K562 (cell line): Measurements from ENCODE around the gene TEX51. TPM values are rescaled to one million over a fixed set of nuclear protein-coding genes. Genes with fewer than 3 reads are reported as not detected.

Experiments used
- ATAC-seq: fragments of 200-7000 bp; cut with Tn5 transposase; 3 replicates; pipeline ENCODE4 v1.9.1; 2020; ENCODE audit warnings: moderate library complexity
- BruUV-seq: library from RNA; stranded (reverse); fragments of 400-500 nt; replicated peaks from 2 replicates; lab custom pipeline; 2021; lab: Mats Ljungman, UMichigan
- CTCF ChIA-PET: fragments of 300-600 bp; formaldehyde crosslinking; extraction: SDS; loops from one replicate; lab custom pipeline; 2021; ENCODE audit warnings: low intra/inter-chr PET ratio; lab: Yijun Ruan, JAX
- POLR2A ChIA-PET: fragments of 300-600, 350-650 bp; sonication (Branson Sonifier 250); formaldehyde crosslinking; extraction: SDS; loops from one replicate; lab custom pipeline; 2021; ENCODE audit warnings: antibody characterized with exemption, inconsistent platforms; lab: Yijun Ruan, JAX
- DNase-seq, 4 experiments: peaks; one replicate each; pipeline versions ENCODE4 v3.0.0 to v3.0.0-alpha.2; 2011 to 2018; ENCODE audit warnings: low spot score in 3 of 4, mixed read lengths in 3 of 4; ENCODE audit errors: extremely low read depth in 1 of 4
- FAIRE-seq: peaks from 2 replicates; lab custom pipeline; 2011; peaks lifted over from hg19 to GRCh38; lab: Jason Lieb, UNC
- H2AFZ ChIP-seq: 2 replicates; pipeline ENCODE4 v1.6.0; 2011; ENCODE audit warnings: low read depth, low read length, control low read depth, inconsistent platforms
- H3K27ac ChIP-seq: fragments of 200-600 bp; 3 replicates; pipeline ENCODE4 v1.8.0; 2011; ENCODE audit warnings: low read depth, mild to moderate bottlenecking, control low read depth, inconsistent platforms, low read length, moderate library complexity, mixed read lengths; ENCODE audit errors: extremely low read depth
- H3K27me3 ChIP-seq, 2 experiments: fragments of 300-600 bp in 1 of 2; 2 replicates in 1 of 2; 3 replicates in 1 of 2; pipeline versions ENCODE4 v1.6.0 to v1.8.0; 2011; ENCODE audit warnings: inconsistent platforms in 2 of 2, low read length in 2 of 2, mild to moderate bottlenecking in 1 of 2, mixed read lengths in 1 of 2, moderate library complexity in 1 of 2; ENCODE audit not compliant: control insufficient read depth in 2 of 2, insufficient read depth in 2 of 2
- H3K36me3 ChIP-seq: fragments of 300-600 bp; 3 replicates; pipeline ENCODE4 v1.8.0; 2011; ENCODE audit warnings: mild to moderate bottlenecking, low read length, inconsistent platforms; ENCODE audit not compliant: control insufficient read depth, insufficient read depth
- H3K4me1 ChIP-seq, 2 experiments: fragments of 200-600 bp in 1 of 2; replicated peaks in 1 of 2; 2 replicates in 1 of 2; 3 replicates in 1 of 2; pipeline versions ENCODE4 v1.5.1 to v1.8.0; 2011; ENCODE audit warnings: inconsistent platforms in 2 of 2, low read length in 2 of 2, mild to moderate bottlenecking in 1 of 2, mixed read lengths in 1 of 2, moderate library complexity in 1 of 2; ENCODE audit not compliant: control insufficient read depth in 2 of 2, insufficient read depth in 2 of 2
- H3K4me2 ChIP-seq: 2 replicates; pipeline ENCODE4 v1.6.1; 2011; ENCODE audit warnings: low read length, control low read depth, inconsistent platforms, mixed read lengths; ENCODE audit not compliant: insufficient read depth
- H3K4me3 ChIP-seq: fragments of 200-600 bp; sonication (generic), shearing (Covaris generic); 2 replicates; pipeline ENCODE4 v1.5.1; 2016; ENCODE audit warnings: control low read depth, inconsistent platforms
- H3K79me2 ChIP-seq: fragments of 200-600 bp; 3 replicates; pipeline ENCODE4 v1.8.0; 2011; ENCODE audit warnings: low read length, inconsistent platforms; ENCODE audit not compliant: control insufficient read depth, insufficient read depth
- H3K9ac ChIP-seq, 2 experiments: 2 replicates each; pipeline versions ENCODE4 v1.6.0 to v1.6.1; 2011; ENCODE audit warnings: low read depth in 2 of 2, low read length in 2 of 2, control low read depth in 1 of 2, inconsistent platforms in 1 of 2, mild to moderate bottlenecking in 1 of 2, mixed read lengths in 1 of 2; ENCODE audit not compliant: insufficient read depth in 1 of 2
- H3K9me1 ChIP-seq: one replicate; pipeline ENCODE4 v1.6.0; 2011; ENCODE audit warnings: inconsistent platforms, mild to moderate bottlenecking, low read length, moderate library complexity; ENCODE audit not compliant: control insufficient read depth, insufficient read depth
- H3K9me3 ChIP-seq: replicated peaks from 2 replicates; pipeline ENCODE4 v1.5.1; 2011; ENCODE audit warnings: low read depth, low read length, inconsistent platforms; ENCODE audit not compliant: control insufficient read depth, insufficient read depth
- H4K20me1 ChIP-seq: replicated peaks from 2 replicates; pipeline ENCODE4 v1.6.1; 2011; ENCODE audit warnings: low read length, inconsistent platforms, mixed read lengths; ENCODE audit not compliant: control insufficient read depth, insufficient read depth
- CTBP1 ChIP-seq: fragments of 450-650 bp; IDR thresholded peaks from 2 replicates; pipeline ENCODE4 v1.6.1; 2016; ENCODE audit warnings: borderline replicate concordance
- ESRRA ChIP-seq: fragments of 450-650 bp; IDR thresholded peaks from 2 replicates; pipeline ENCODE4 v1.6.1; 2014; ENCODE audit warnings: low read depth, mild to moderate bottlenecking, moderate library complexity, borderline replicate concordance
- GTF2F1 ChIP-seq: IDR thresholded peaks from 2 replicates; pipeline ENCODE4 v1.6.1; 2011; ENCODE audit warnings: low read depth, low read length, improper control_type of control experiment
- HMGN3 ChIP-seq: IDR thresholded peaks from 2 replicates; pipeline ENCODE4 v1.6.1; 2011; ENCODE audit warnings: borderline replicate concordance, low read depth, mild to moderate bottlenecking, mixed read lengths, low read length; ENCODE audit not compliant: insufficient read length; ENCODE audit errors: extremely low read depth
- MAFF ChIP-seq: IDR thresholded peaks from 2 replicates; pipeline ENCODE4 v1.6.1; 2012; ENCODE audit warnings: low read length, improper control_type of control experiment
- MTF1 ChIP-seq: fragments of 250-450 bp; sonication (Bioruptor Pico); IDR thresholded peaks from 2 replicates; pipeline ENCODE4 v1.9.0; 2021; ENCODE audit warnings: moderate library complexity, mild to moderate bottlenecking, inconsistent platforms, borderline replicate concordance
- NCOA1 ChIP-seq: fragments of 450-650 bp; IDR thresholded peaks from 2 replicates; pipeline ENCODE4 v1.6.1; 2016; ENCODE audit warnings: low read depth
- NR2F6 ChIP-seq: fragments of 450-650 bp; formaldehyde crosslinking; IDR thresholded peaks from 2 replicates; pipeline ENCODE4 v1.4.0; 2020; ENCODE audit warnings: mild to moderate bottlenecking
- RFX5 ChIP-seq: IDR thresholded peaks from 2 replicates; pipeline ENCODE4 v1.6.1; 2011; ENCODE audit warnings: low read depth, mild to moderate bottlenecking, improper control_type of control experiment, low read length
- WGBS: fragments of 100-300 bp; shearing (Covaris generic); methylation state at CpG from one replicate; pipeline ENCODE4 v1.1.6; 2016; ENCODE audit warnings: low coverage, mixed read lengths; ENCODE audit not compliant: insufficient coverage; ENCODE audit errors: missing lambda C conversion rate; 5-methylcytosine and 5-hydroxymethylcytosine counted together
- in situ Hi-C: fragments of 300-500 bp; cut with MboI; formaldehyde crosslinking; loops from 4 replicates; pipeline ENCODE4 v1.15.0; 2018; ENCODE audit warnings: inconsistent platforms, mixed read lengths
- intact Hi-C: fragments of 100-400 bp; cut with micrococcal nuclease; formaldehyde crosslinking; loops from 2 replicates; pipeline ENCODE4 v1.14.2; 2022
- polyA plus RNA-seq, 8 experiments: library from polyadenylated mRNA; depleted of rRNA in 4 of 8; stranded (reverse) in 5 of 8; unstranded in 3 of 8; fragments of >200 nt; fragmentation: Nextera tagmentation in 2 of 8; fragmentation: Illumina TruSeq in 1 of 8; extraction: Ambion mirVana in 2 of 8; extraction: Trizol in 1 of 8; gene quantifications; 2 replicates each; pipeline versions ENCODE4 v1.2.1 to v1.2.3, GENCODE V29; 2011 to 2014; ENCODE audit warnings: inconsistent platforms in 1 of 8, missing spikeins in 1 of 8
- total RNA-seq, 7 experiments: library from RNA; depleted of rRNA in 6 of 7; stranded (reverse); fragments of >200 nt in 6 of 7; fragmentation: Illumina TruSeq in 2 of 7; extraction: Trizol in 2 of 7; gene quantifications; 2 replicates each; pipeline versions ENCODE4 v1.2.1 to v1.2.3, GENCODE V29; 2011 to 2021; ENCODE audit warnings: low replicate concordance in 1 of 7
- TF ChIP-seq, protein P1 (sequence below): fragments of 250-450 bp; sonication (Bioruptor Pico); IDR thresholded peaks from 2 replicates; pipeline ENCODE4 v1.4.0; 2020; ENCODE audit warnings: mild to moderate bottlenecking, moderate library complexity
- TF ChIP-seq, protein P2 (sequence below): fragments of 200-800 bp; sonication (Bioruptor generic); IDR thresholded peaks from 2 replicates; pipeline ENCODE4 v1.6.1; 2017; ENCODE audit warnings: missing genetic modification characterization, missing compliant biosample characterization
- TF ChIP-seq, protein P3 (sequence below): sonication (generic); formaldehyde crosslinking; IDR thresholded peaks from 2 replicates; pipeline ENCODE4 v1.8.1; 2023; ENCODE audit warnings: missing genetic modification reagents, mild to moderate bottlenecking, borderline replicate concordance
- TF ChIP-seq, protein P4 (sequence below): sonication (generic); formaldehyde crosslinking; IDR thresholded peaks from 2 replicates; pipeline ENCODE4 v1.8.1; 2023; ENCODE audit warnings: mild to moderate bottlenecking, missing genetic modification reagents

Gene TEX51
- total and polyA plus RNA-seq, 9 of the 15 experiments (the other 6 are each of a cell fraction or from before 2014, with no cell fraction given), result not detected

DNA sequence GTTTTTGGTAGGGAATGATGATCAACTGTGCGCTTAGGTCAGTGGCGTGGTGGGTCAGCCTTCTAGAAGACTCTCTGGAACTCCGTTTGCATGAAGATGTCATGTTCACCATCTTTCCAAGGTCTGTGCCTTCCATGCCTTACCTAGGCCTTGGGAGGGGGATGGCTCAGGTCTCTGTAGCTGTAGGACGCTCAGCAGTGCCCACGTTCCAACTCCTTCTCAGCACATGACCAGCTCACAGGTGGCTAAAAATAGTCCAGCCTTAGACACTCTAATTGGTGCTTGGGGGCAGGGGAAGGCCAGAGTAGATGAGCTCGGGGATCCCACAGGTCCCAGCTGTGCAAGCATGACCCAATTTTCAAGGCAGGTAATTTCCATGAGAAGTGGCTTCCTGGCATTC, 42.3 kb upstream of the TEX51 start:
- no peak for FAIRE-seq
- H3K27me3 ChIP-seq, result peaks cover 0 to 2% of the 10 kb centered on the region in 2 experiments; a peak in 1 of 5 replicates
- 0% methylated on average over 6 of the region's 6 CpGs for WGBS
- TF ChIP-seq NR2F6 (no peak), MAFF (no peak), MTF1 (CRISPR knock-in tag) (no peak), RFX5 (no peak), CTBP1 (no peak), HMGN3 (no peak), ESRRA (no peak), GTF2F1 (no peak), NCOA1 (no peak)
- TF ChIP-seq, protein P1, sequence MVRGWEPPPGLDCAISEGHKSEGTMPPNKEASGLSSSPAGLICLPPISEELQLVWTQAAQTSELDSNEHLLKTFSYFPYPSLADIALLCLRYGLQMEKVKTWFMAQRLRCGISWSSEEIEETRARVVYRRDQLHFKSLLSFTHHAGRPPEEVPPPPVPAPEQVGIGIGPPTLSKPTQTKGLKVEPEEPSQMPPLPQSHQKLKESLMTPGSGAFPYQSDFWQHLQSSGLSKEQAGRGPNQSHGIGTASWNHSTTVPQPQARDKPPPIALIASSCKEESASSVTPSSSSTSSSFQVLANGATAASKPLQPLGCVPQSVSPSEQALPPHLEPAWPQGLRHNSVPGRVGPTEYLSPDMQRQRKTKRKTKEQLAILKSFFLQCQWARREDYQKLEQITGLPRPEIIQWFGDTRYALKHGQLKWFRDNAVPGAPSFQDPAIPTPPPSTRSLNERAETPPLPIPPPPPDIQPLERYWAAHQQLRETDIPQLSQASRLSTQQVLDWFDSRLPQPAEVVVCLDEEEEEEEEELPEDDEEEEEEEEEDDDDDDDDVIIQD (CRISPR knock-in tag), result no peak
- TF ChIP-seq, protein P2, sequence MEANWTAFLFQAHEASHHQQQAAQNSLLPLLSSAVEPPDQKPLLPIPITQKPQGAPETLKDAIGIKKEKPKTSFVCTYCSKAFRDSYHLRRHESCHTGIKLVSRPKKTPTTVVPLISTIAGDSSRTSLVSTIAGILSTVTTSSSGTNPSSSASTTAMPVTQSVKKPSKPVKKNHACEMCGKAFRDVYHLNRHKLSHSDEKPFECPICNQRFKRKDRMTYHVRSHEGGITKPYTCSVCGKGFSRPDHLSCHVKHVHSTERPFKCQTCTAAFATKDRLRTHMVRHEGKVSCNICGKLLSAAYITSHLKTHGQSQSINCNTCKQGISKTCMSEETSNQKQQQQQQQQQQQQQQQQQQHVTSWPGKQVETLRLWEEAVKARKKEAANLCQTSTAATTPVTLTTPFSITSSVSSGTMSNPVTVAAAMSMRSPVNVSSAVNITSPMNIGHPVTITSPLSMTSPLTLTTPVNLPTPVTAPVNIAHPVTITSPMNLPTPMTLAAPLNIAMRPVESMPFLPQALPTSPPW (CRISPR knock-in tag), result no peak
- TF ChIP-seq, protein P3, sequence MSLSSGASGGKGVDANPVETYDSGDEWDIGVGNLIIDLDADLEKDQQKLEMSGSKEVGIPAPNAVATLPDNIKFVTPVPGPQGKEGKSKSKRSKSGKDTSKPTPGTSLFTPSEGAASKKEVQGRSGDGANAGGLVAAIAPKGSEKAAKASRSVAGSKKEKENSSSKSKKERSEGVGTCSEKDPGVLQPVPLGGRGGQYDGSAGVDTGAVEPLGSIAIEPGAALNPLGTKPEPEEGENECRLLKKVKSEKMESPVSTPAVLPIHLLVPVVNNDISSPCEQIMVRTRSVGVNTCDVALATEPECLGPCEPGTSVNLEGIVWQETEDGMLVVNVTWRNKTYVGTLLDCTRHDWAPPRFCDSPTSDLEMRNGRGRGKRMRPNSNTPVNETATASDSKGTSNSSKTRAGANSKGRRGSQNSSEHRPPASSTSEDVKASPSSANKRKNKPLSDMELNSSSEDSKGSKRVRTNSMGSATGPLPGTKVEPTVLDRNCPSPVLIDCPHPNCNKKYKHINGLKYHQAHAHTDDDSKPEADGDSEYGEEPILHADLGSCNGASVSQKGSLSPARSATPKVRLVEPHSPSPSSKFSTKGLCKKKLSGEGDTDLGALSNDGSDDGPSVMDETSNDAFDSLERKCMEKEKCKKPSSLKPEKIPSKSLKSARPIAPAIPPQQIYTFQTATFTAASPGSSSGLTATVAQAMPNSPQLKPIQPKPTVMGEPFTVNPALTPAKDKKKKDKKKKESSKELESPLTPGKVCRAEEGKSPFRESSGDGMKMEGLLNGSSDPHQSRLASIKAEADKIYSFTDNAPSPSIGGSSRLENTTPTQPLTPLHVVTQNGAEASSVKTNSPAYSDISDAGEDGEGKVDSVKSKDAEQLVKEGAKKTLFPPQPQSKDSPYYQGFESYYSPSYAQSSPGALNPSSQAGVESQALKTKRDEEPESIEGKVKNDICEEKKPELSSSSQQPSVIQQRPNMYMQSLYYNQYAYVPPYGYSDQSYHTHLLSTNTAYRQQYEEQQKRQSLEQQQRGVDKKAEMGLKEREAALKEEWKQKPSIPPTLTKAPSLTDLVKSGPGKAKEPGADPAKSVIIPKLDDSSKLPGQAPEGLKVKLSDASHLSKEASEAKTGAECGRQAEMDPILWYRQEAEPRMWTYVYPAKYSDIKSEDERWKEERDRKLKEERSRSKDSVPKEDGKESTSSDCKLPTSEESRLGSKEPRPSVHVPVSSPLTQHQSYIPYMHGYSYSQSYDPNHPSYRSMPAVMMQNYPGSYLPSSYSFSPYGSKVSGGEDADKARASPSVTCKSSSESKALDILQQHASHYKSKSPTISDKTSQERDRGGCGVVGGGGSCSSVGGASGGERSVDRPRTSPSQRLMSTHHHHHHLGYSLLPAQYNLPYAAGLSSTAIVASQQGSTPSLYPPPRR, result no peak
- TF ChIP-seq, protein P4, sequence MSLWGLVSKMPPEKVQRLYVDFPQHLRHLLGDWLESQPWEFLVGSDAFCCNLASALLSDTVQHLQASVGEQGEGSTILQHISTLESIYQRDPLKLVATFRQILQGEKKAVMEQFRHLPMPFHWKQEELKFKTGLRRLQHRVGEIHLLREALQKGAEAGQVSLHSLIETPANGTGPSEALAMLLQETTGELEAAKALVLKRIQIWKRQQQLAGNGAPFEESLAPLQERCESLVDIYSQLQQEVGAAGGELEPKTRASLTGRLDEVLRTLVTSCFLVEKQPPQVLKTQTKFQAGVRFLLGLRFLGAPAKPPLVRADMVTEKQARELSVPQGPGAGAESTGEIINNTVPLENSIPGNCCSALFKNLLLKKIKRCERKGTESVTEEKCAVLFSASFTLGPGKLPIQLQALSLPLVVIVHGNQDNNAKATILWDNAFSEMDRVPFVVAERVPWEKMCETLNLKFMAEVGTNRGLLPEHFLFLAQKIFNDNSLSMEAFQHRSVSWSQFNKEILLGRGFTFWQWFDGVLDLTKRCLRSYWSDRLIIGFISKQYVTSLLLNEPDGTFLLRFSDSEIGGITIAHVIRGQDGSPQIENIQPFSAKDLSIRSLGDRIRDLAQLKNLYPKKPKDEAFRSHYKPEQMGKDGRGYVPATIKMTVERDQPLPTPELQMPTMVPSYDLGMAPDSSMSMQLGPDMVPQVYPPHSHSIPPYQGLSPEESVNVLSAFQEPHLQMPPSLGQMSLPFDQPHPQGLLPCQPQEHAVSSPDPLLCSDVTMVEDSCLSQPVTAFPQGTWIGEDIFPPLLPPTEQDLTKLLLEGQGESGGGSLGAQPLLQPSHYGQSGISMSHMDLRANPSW (CRISPR knock-in tag), result no peak

More for the DNA sequence above, 42.3 kb upstream of the TEX51 start:
- no peak overlapping the region for H3K9ac ChIP-seq
- BruUV-seq, result no TSS peak
- H3K4me3 ChIP-seq, result no peak overlapping the region
- no peak overlapping the region for H2AFZ ChIP-seq
- DNase-seq (no peak), ATAC-seq (no peak)
- H3K36me3 ChIP-seq, result no peaks in the 10 kb centered on the region
- no peaks in the 10 kb centered on the region for H3K4me1 ChIP-seq
- no peaks in the 10 kb centered on the region for H3K9me3 ChIP-seq
- H3K9me1 ChIP-seq, result no peaks in the 10 kb centered on the region
- no peak overlapping the region for H3K27ac ChIP-seq
- no peaks in the 10 kb centered on the region for H4K20me1 ChIP-seq
- no peak overlapping the region for H3K4me2 ChIP-seq
- intact Hi-C loops (no loop called here), in situ Hi-C loops (no loop called here)
- CTCF ChIA-PET, result no interaction called here
- H3K79me2 ChIP-seq, result no peaks in the 10 kb centered on the region
- POLR2A ChIA-PET, result no interaction called here
